ENCODE measurements around the gene ATP10A. TPM values are rescaled to one million over a fixed set of nuclear protein-coding genes. Genes with fewer than 3 reads are reported as not detected.

The ATP10A gene
- total RNA-seq, 1 donor from 2014 or later = 3.2 TPM

DNA sequence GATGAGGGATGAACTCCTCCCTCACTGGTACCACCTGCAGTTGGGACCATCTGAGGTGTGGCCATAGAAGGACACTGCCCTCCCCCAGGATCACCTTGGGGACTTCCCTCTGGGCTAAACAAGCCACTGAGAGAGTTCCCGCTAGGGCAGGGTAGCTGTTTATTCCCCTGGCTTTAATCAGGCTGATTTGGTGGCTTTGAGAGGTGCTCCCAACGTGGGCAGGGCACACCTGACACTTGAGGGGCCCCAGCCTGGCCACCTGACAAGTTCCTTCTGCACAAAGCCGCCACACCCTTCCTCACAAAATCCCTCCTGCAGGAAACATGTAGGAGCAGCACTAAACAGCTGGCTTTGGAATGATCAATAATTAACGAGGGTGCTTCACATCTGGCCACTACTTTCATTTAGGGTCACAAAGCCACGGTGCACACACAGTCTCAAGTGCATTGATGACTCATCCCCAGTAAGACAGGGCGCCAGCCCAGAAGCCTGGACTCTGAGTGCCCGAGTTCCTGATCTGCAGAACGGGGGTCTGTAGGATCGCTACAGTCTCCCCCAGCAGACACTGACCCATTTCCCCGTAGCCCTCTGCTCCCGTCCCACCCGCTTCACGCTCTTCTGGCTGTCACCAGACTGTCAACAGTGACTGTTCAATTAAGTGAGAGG lies 75.1 kb downstream of the ATP10A start:
- Histone ChIP-seq H3K27me3 (no peaks in the 10 kb centered on the region), H3K4me3 (no peak overlapping the region), H3K27ac (peak overlapping the region; percentile 49), H3K9me3 (no peaks in the 10 kb centered on the region), H3K36me3 (no peaks in the 10 kb centered on the region), H3K4me1 (peaks cover 33% of the 10 kb centered on the region)
- no peak for DNase-seq (ENCODE audit: extremely low spot score in 2 of 2)
- intact Hi-C loops (cut with DNase I) = no loop called here
- TF ChIP-seq, protein P1, sequence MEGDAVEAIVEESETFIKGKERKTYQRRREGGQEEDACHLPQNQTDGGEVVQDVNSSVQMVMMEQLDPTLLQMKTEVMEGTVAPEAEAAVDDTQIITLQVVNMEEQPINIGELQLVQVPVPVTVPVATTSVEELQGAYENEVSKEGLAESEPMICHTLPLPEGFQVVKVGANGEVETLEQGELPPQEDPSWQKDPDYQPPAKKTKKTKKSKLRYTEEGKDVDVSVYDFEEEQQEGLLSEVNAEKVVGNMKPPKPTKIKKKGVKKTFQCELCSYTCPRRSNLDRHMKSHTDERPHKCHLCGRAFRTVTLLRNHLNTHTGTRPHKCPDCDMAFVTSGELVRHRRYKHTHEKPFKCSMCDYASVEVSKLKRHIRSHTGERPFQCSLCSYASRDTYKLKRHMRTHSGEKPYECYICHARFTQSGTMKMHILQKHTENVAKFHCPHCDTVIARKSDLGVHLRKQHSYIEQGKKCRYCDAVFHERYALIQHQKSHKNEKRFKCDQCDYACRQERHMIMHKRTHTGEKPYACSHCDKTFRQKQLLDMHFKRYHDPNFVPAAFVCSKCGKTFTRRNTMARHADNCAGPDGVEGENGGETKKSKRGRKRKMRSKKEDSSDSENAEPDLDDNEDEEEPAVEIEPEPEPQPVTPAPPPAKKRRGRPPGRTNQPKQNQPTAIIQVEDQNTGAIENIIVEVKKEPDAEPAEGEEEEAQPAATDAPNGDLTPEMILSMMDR (IDR thresholded peaks at IDR 0.05) = no peak
- no peak for TF ChIP-seq POLR2A (IDR thresholded peaks at IDR 0.05)
- TF ChIP-seq POLR2AphosphoS5 (IDR thresholded peaks at IDR 0.05; ENCODE audit: insufficient read depth in 1 of 2, low read depth in 1 of 2) = no peak

DNA sequence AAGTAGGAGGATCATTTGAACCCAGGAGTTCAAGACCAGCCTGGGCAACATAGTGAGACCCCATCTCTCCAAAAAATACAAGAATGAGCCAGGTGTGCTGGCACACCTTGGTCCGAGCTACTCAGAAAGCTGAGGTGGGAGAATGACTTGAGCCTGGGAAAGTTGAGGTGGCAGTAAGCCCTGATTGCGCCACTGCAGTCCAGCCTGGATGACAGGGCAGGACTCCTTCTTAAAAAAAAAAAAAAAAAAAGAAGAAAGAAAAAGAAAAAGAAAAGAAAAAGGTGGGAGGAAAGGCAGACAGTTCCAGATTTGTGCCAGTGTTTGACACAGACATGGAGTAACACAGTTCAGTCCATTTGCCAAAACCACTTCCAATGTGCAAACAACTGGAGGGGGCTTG lies 75.7 kb downstream of the ATP10A start:
- H3K27ac ChIP-seq = no peak overlapping the region
- TF ChIP-seq, protein P1 (IDR thresholded peaks at IDR 0.05) = no peak
- TF ChIP-seq POLR2AphosphoS5 (IDR thresholded peaks at IDR 0.05; ENCODE audit: insufficient read depth in 1 of 2, low read depth in 1 of 2) (no peak), POLR2A (IDR thresholded peaks at IDR 0.05) (no peak)
- H3K36me3 ChIP-seq = no peaks in the 10 kb centered on the region
- DNase-seq (ENCODE audit: extremely low spot score in 2 of 2) = no peak
- no peak overlapping the region for H3K4me3 ChIP-seq
- H3K4me1 ChIP-seq = peaks cover 33% of the 10 kb centered on the region
- no peaks in the 10 kb centered on the region for H3K27me3 ChIP-seq
- H3K9me3 ChIP-seq = no peaks in the 10 kb centered on the region
- intact Hi-C loops (cut with DNase I) = no loop called here

DNA sequence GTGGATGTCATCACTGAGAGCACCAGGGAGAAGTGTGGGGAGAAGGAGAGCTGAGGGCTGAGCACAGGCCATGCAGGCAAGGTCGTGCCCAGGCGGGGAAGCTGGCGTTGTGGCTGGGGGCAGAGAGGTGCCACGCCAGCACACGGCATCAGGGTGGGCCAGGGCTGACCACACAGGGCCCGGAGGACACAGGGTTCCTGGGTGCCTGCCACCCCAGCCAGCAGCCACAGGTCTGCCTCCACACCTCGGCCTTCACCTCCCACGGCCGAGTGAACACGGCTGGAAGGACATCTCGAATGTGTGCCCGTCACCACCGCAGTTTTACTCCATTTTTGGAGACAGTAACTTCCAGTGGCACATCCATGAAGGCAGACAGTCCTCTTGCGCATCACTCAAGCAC lies 77.1 kb downstream of the ATP10A start:
- Histone ChIP-seq H3K27me3 (no peaks in the 10 kb centered on the region), H3K36me3 (no peaks in the 10 kb centered on the region), H3K9me3 (no peaks in the 10 kb centered on the region), H3K4me3 (no peak overlapping the region), H3K4me1 (peaks cover 33% of the 10 kb centered on the region), H3K27ac (no peak overlapping the region)
- DNase-seq (ENCODE audit: extremely low spot score in 2 of 2) = no peak
- TF ChIP-seq, protein P1 (IDR thresholded peaks at IDR 0.05) = no peak
- TF ChIP-seq POLR2AphosphoS5 (IDR thresholded peaks at IDR 0.05; ENCODE audit: insufficient read depth in 1 of 2, low read depth in 1 of 2) (no peak), POLR2A (IDR thresholded peaks at IDR 0.05) (no peak)
- intact Hi-C loops (cut with DNase I) = no loop called here

DNA sequence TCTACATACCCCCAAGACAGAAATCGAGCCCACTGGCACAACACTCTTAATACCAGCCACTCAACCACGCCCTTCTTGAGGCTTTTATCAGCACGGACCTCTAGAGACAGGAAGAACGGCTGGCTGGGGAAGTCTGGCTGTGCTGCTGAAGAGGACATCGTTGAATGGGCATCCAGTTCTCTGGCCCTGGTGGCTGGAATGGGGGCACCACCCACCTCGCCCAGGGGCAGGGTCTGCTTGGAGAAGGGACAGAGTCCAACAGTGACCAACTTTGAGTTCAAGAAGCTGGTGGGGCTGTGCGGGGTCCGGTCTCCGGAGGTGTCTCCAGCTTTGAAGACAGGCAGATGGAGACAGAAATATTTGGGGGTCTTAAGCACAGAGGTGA lies 77.5 kb downstream of the ATP10A start:
- intact Hi-C loops (cut with DNase I) = no loop called here
- Histone ChIP-seq H3K4me1 (peaks cover 33% of the 10 kb centered on the region), H3K4me3 (no peak overlapping the region), H3K27ac (no peak overlapping the region), H3K9me3 (no peaks in the 10 kb centered on the region), H3K36me3 (no peaks in the 10 kb centered on the region), H3K27me3 (no peaks in the 10 kb centered on the region)
- no peak for DNase-seq (ENCODE audit: extremely low spot score in 2 of 2)
- no peak for TF ChIP-seq POLR2AphosphoS5 (IDR thresholded peaks at IDR 0.05; ENCODE audit: insufficient read depth in 1 of 2, low read depth in 1 of 2)
- TF ChIP-seq, protein P1 (IDR thresholded peaks at IDR 0.05) = no peak
- no peak for TF ChIP-seq POLR2A (IDR thresholded peaks at IDR 0.05)

DNA sequence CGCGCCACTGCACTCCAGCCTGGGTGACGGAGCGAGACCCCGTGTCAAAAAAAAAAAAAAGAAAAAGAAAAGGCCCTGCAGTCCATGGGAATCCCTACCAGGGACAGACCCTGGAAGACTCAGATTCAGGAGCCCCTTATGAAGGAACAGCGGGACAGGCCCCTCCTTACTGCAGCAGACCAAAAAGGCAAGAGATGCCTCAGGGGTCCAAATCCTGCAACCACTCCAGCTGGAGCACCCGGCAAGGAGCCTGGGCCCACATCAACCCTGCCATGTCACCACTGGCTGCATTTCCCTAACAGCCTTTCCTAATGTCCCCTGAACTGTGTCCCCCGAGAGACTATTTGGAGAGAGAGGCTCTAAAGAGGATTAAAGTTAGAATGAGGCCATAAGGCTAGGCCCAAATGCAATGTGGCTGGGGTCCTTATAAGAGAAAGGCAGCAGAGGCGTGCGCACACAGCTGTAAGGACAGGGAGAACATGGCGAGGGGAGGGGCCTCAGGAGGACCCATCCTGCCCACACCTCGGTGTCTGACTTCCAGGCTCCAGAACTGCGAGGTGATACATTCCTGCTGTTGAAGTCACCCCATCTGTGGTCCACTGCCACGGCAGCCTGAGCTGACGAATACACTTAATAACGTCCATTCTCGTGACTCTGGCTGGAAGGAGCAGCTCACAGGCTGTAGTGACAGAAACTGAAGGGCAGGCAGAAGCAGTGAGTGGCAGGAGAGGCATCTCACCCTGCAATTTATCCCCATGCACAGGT lies 78.1 kb downstream of the ATP10A start:
- H3K27ac ChIP-seq = no peak overlapping the region
- H3K27me3 ChIP-seq = no peaks in the 10 kb centered on the region
- no peaks in the 10 kb centered on the region for H3K36me3 ChIP-seq
- H3K4me1 ChIP-seq = peaks cover 33% of the 10 kb centered on the region
- TF ChIP-seq, protein P1 (IDR thresholded peaks at IDR 0.05) = no peak
- TF ChIP-seq POLR2AphosphoS5 (IDR thresholded peaks at IDR 0.05; ENCODE audit: insufficient read depth in 1 of 2, low read depth in 1 of 2) = no peak
- TF ChIP-seq POLR2A (IDR thresholded peaks at IDR 0.05) = no peak
- H3K4me3 ChIP-seq = no peak overlapping the region
- H3K9me3 ChIP-seq = no peaks in the 10 kb centered on the region
- DNase-seq (ENCODE audit: extremely low spot score in 2 of 2) = no peak
- intact Hi-C loops (cut with DNase I) = no loop called here
